H1 (cell line): ENCODE results near the gene LARP1. TPM values are rescaled to one million over a fixed set of nuclear protein-coding genes. Genes with fewer than 3 reads are reported as not detected.
"Not testable (repeated sequence)": the region's sequence is repeated elsewhere in the genome, so short reads cannot be mapped to it uniquely, and the experiment has no call there.

Source experiments
- CTCF ChIA-PET: fragments of 300-600 bp; sonication (Branson Sonifier 250); formaldehyde crosslinking; loops from one replicate; lab custom pipeline; 2021; ENCODE audit not compliant: partially characterized antibody; lab: Charles Lee
- POLR2A ChIA-PET: fragments of 300-600 bp; sonication (Branson Sonifier 250); formaldehyde crosslinking; loops from one replicate; lab custom pipeline; 2021; ENCODE audit warnings: inconsistent platforms; ENCODE audit not compliant: partially characterized antibody; lab: Charles Lee
- DNase-seq, 2 experiments: peaks; one replicate each; pipeline versions ENCODE4 v3.0.0 to v3.0.0-alpha.2; 2010 to 2022; ENCODE audit warnings: low spot score in 2 of 2, low read depth in 1 of 2, mixed read lengths in 1 of 2
- FAIRE-seq: peaks from 2 replicates; lab custom pipeline; 2011; peaks lifted over from hg19 to GRCh38; lab: Jason Lieb, UNC
- H2AFZ ChIP-seq: 2 replicates; pipeline ENCODE4 v1.8.1; 2012; ENCODE audit warnings: low read length, inconsistent platforms
- H2AK5ac ChIP-seq: 2 replicates; pipeline ENCODE4 v1.6.1; 2013; ENCODE audit warnings: low read depth, low read length
- H2BK120ac ChIP-seq: replicated peaks from 2 replicates; pipeline ENCODE3; 2013; ENCODE audit warnings: low read depth, low read length, inconsistent platforms
- H2BK12ac ChIP-seq: 2 replicates; pipeline ENCODE4 v1.6.1; 2013; ENCODE audit warnings: low read depth, low read length
- H2BK15ac ChIP-seq: 2 replicates; pipeline ENCODE4 v1.6.1; 2013; ENCODE audit warnings: low read length
- H2BK20ac ChIP-seq: 2 replicates; pipeline ENCODE4 v1.6.1; 2013; ENCODE audit warnings: low read length
- H2BK5ac ChIP-seq: 2 replicates; pipeline ENCODE4 v1.6.1; 2013; ENCODE audit warnings: low read depth, low read length
- H3K14ac ChIP-seq: 2 replicates; pipeline ENCODE4 v1.6.1; 2013; ENCODE audit warnings: inconsistent platforms; ENCODE audit not compliant: insufficient read length
- H3K18ac ChIP-seq: 2 replicates; pipeline ENCODE4 v1.6.1; 2013; ENCODE audit warnings: low read length; ENCODE audit errors: extremely low read depth
- H3K23ac ChIP-seq: 2 replicates; pipeline ENCODE4 v1.6.1; 2013; ENCODE audit warnings: inconsistent platforms; ENCODE audit not compliant: insufficient read length
- H3K23me2 ChIP-seq: 2 replicates; pipeline ENCODE4 v1.6.1; 2013; ENCODE audit warnings: low read depth, low read length
- H3K27ac ChIP-seq: 2 replicates; pipeline ENCODE4 v1.6.1; 2011; ENCODE audit warnings: low read depth, low read length, inconsistent platforms
- H3K27me3 ChIP-seq, 4 experiments: replicated peaks in 1 of 4; 1 replicate in 1 of 4; 2 replicates in 3 of 4; pipeline versions ENCODE4 v1.6.1 to v1.8.1; 2011 to 2013; ENCODE audit warnings: low read length in 3 of 4, mild to moderate bottlenecking in 3 of 4, inconsistent platforms in 2 of 4, mixed read lengths in 2 of 4, moderate library complexity in 1 of 4; ENCODE audit not compliant: control insufficient read depth in 3 of 4, insufficient read depth in 3 of 4; ENCODE audit errors: extremely low read depth in 1 of 4
- H3K36me3 ChIP-seq, 4 experiments: 2 replicates each; pipeline versions ENCODE4 v1.6.1 to v1.8.1; 2011 to 2013; ENCODE audit warnings: mild to moderate bottlenecking in 4 of 4, low read length in 3 of 4, moderate library complexity in 2 of 4, control low read depth in 1 of 4, inconsistent platforms in 1 of 4; ENCODE audit not compliant: insufficient read depth in 4 of 4, control insufficient read depth in 2 of 4
- H3K4ac ChIP-seq: replicated peaks from 2 replicates; pipeline ENCODE3; 2013; ENCODE audit warnings: low read length, low read depth, mixed read lengths, inconsistent platforms; ENCODE audit not compliant: insufficient read length
- H3K4me1 ChIP-seq, 4 experiments: replicated peaks in 1 of 4; 1 replicate in 1 of 4; 2 replicates in 3 of 4; pipeline versions ENCODE4 v1.6.1 to v1.8.1; 2011 to 2013; ENCODE audit warnings: low read length in 3 of 4, inconsistent platforms in 2 of 4, mixed read lengths in 1 of 4; ENCODE audit not compliant: insufficient read depth in 4 of 4, control insufficient read depth in 3 of 4
- H3K4me2 ChIP-seq, 2 experiments: 2 replicates each; pipeline versions ENCODE4 v1.6.1 to v1.8.1; 2011 to 2013; ENCODE audit warnings: low read depth in 2 of 2, low read length in 2 of 2, control low read depth in 1 of 2, inconsistent platforms in 1 of 2, mild to moderate bottlenecking in 1 of 2; ENCODE audit not compliant: insufficient read depth in 1 of 2
- H3K4me3 ChIP-seq, 4 experiments: fragments of 200-600, 300-600 bp in 1 of 4; sonication (generic), shearing (Covaris generic), sonication (Bioruptor Twin) in 1 of 4; 2 replicates each; pipeline versions ENCODE4 v1.5.1 to v1.8.1; 2011 to 2016; ENCODE audit warnings: low read length in 4 of 4, low read depth in 3 of 4, control low read depth in 2 of 4, inconsistent platforms in 2 of 4, mild to moderate bottlenecking in 2 of 4, mixed read lengths in 1 of 4, moderate library complexity in 1 of 4; ENCODE audit not compliant: insufficient read depth in 2 of 4; ENCODE audit errors: extremely low read depth in 1 of 4
- H3K56ac ChIP-seq: replicated peaks from 2 replicates; pipeline ENCODE3; 2013; ENCODE audit warnings: low read depth, mild to moderate bottlenecking, mixed read lengths, low read length, inconsistent platforms; ENCODE audit not compliant: insufficient read length
- H3K79me1 ChIP-seq: 2 replicates; pipeline ENCODE4 v1.6.1; 2013; ENCODE audit warnings: low read depth, low read length, control low read depth
- H3K79me2 ChIP-seq, 2 experiments: 2 replicates each; pipeline versions ENCODE4 v1.6.1 to v1.8.1; 2012 to 2013; ENCODE audit warnings: low read length in 2 of 2, mild to moderate bottlenecking in 2 of 2, inconsistent platforms in 1 of 2; ENCODE audit not compliant: insufficient read depth in 2 of 2, control insufficient read depth in 1 of 2
- H3K9ac ChIP-seq, 4 experiments: replicated peaks in 1 of 4; 1 replicate in 1 of 4; 2 replicates in 3 of 4; pipeline versions ENCODE4 v1.6.1 to v1.8.1; 2011 to 2013; ENCODE audit warnings: low read depth in 3 of 4, low read length in 3 of 4, control low read depth in 2 of 4, mild to moderate bottlenecking in 2 of 4, moderate library complexity in 2 of 4, inconsistent platforms in 1 of 4; ENCODE audit errors: extremely low read depth in 1 of 4
- H3K9me3 ChIP-seq, 2 experiments: 2 replicates each; pipeline versions ENCODE4 v1.6.1 to v1.8.1; 2012 to 2013; ENCODE audit warnings: mild to moderate bottlenecking in 2 of 2, moderate library complexity in 2 of 2, control low read depth in 1 of 2, inconsistent platforms in 1 of 2, low read depth in 1 of 2, low read length in 1 of 2, mixed read lengths in 1 of 2; ENCODE audit not compliant: insufficient read depth in 2 of 2
- H4K20me1 ChIP-seq, 2 experiments: replicated peaks in 1 of 2; 2 replicates each; pipeline versions ENCODE3 to v1.8.1; 2011 to 2013; ENCODE audit warnings: inconsistent platforms in 2 of 2, low read length in 2 of 2, mild to moderate bottlenecking in 1 of 2; ENCODE audit not compliant: insufficient read depth in 2 of 2, control insufficient read depth in 1 of 2
- H4K5ac ChIP-seq: 2 replicates; pipeline ENCODE4 v1.6.1; 2013; ENCODE audit warnings: low read length, low read depth, mixed read lengths, inconsistent platforms; ENCODE audit not compliant: insufficient read length
- H4K8ac ChIP-seq: 2 replicates; pipeline ENCODE4 v1.8.0; 2013; ENCODE audit warnings: mild to moderate bottlenecking, moderate library complexity, low read length, inconsistent platforms; ENCODE audit not compliant: insufficient read depth; ENCODE audit errors: extremely low read depth
- H4K91ac ChIP-seq: replicated peaks from 2 replicates; pipeline ENCODE3; 2013; ENCODE audit warnings: low read length, mixed read lengths, inconsistent platforms; ENCODE audit not compliant: insufficient read length
- KDM1A ChIP-seq: fragments of 200-600, 300-600 bp; sonication (generic); IDR thresholded peaks from 2 replicates; pipeline ENCODE4 v1.7.1; 2016; ENCODE audit warnings: mild to moderate bottlenecking, low read length, borderline replicate concordance
- WGBS, 2 experiments: shearing (Covaris generic) in 1 of 2; methylation state at CpG; one replicate each; pipeline versions ENCODE4 v1.1.6 to v1.1.7; 2013 to 2015; ENCODE audit warnings: low lambda C conversion rate in 2 of 2, mixed read lengths in 2 of 2, inconsistent platforms in 1 of 2, low coverage in 1 of 2, missing lambda C conversion rate in 1 of 2; ENCODE audit not compliant: insufficient replicate concordance in 2 of 2, insufficient coverage in 1 of 2, insufficient read length in 1 of 2; ENCODE audit errors: extremely low coverage in 1 of 2, missing lambda C conversion rate in 1 of 2; 5-methylcytosine and 5-hydroxymethylcytosine counted together
- polyA plus RNA-seq, 7 experiments: library from polyadenylated mRNA; depleted of rRNA in 3 of 7; stranded (reverse) in 5 of 7; unstranded in 2 of 7; fragments of >200 nt in 5 of 7; fragments of 200-250 nt in 2 of 7; gene quantifications; 1 replicate in 5 of 7; 2 replicates in 1 of 7; 4 replicates in 1 of 7; pipeline versions ENCODE4 v1.2.1 to v1.2.3, GENCODE V29; 2011 to 2013; ENCODE audit warnings: missing spikeins in 2 of 7, mixed read lengths in 2 of 7
- total RNA-seq: library from RNA; stranded (reverse); fragmentation: NEBNext Ultra II Directional; extraction: Animal tissue kit (Norgen Biotek cat#: 25700); gene quantifications from 2 replicates; pipeline ENCODE4 v1.2.1, GENCODE V29; 2021

LARP1 gene
- total and polyA plus RNA-seq, 2 of the 8 experiments (the other 6 are each of a cell fraction or from before 2014, with no cell fraction given) = 106 to 422 TPM

DNA sequence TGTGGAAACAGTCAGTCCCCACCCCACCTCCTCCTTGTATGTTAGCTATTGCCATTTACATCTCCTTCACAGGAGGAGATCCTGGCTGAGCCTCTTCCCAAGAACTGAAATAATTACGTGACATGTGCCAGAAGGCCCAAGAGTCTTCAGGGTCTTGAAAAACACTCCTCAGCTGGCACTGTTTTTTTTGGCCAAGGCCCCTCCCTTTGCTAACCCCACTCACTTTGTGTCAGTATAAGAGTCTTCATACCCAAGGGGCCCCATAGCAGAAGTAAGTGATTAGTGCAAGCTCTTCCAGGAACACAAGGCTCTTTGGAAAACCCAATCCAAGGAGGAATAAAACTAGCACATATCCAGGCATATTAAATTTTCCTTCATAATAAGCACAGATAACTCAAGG is 5.7 kb upstream of the LARP1 start:
- no peak overlapping the region for H2BK120ac ChIP-seq
- H3K14ac ChIP-seq = no peak overlapping the region
- peaks cover 7 to 13% (median 9%) of the 10 kb centered on the region in 4 experiments for H3K4me1 ChIP-seq
- no peak overlapping the region for H3K18ac ChIP-seq
- H4K91ac ChIP-seq = no peak overlapping the region
- H2AFZ ChIP-seq = no peak overlapping the region
- no peak overlapping the region for H3K23ac ChIP-seq
- ChIA-PET POLR2A (interaction anchor here (0.9 to 1.1 kb wide), 2 partner anchors 12 to 18 kb away, joined by 3 read pairs; no protein-coding TSS in a partner anchor), CTCF (interaction anchor here (0.6 to 1.8 kb wide), 4 partner anchors 9 to 72 kb away, joined by 3 to 5 read pairs (median 4); no protein-coding TSS in a partner anchor)
- no peaks in the 10 kb centered on the region for H3K27me3 ChIP-seq
- 76% methylated on average over 1 of the region's 1 CpG; no CpG with 5 or more reads in 1 of the 2 experiments for WGBS, 2 experiments
- H2BK5ac ChIP-seq = no peak overlapping the region
- H3K9ac ChIP-seq = no peak overlapping the region
- H2BK15ac ChIP-seq = no peak overlapping the region
- H3K36me3 ChIP-seq = no peaks in the 10 kb centered on the region
- H3K4me2 ChIP-seq = no peak overlapping the region
- no peak overlapping the region for H2AK5ac ChIP-seq
- FAIRE-seq (no peak), DNase-seq (no peak)
- H3K56ac ChIP-seq = no peak overlapping the region
- no peak overlapping the region for H3K4me3 ChIP-seq
- H2BK12ac ChIP-seq = no peak overlapping the region
- TF ChIP-seq KDM1A = no peak
- no peak overlapping the region for H4K8ac ChIP-seq
- H3K79me2 ChIP-seq = no peaks in the 10 kb centered on the region
- H3K9me3 ChIP-seq = no peaks in the 10 kb centered on the region
- H2BK20ac ChIP-seq = no peak overlapping the region
- H4K20me1 ChIP-seq = no peaks in the 10 kb centered on the region
- no peak overlapping the region for H3K4ac ChIP-seq
- peaks cover 4% of the 10 kb centered on the region; the same call in 1 of the 2 replicates for H3K79me1 ChIP-seq
- H3K27ac ChIP-seq = no peak overlapping the region
- no peak overlapping the region for H4K5ac ChIP-seq
- no peaks in the 10 kb centered on the region; the same call in 1 of the 2 replicates for H3K23me2 ChIP-seq

DNA sequence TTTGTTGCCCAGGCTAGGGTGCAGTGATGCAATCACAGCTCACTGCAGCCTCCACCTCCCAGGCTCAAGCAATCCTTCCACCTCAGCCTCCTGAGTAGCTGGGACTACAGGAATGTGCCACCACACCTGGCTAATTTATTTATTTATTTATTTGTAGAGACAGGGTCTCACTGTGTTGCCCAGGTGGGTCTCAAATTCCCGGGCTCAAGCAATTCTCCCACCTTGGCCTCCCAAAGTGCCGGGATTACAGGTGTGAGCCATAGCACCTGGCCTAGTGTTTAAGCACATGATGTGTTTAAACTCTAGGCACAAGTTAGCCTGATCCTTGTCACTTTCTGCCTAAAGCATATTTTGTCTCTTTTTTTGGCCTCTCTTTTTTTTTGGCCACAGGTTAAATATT is 4.5 kb upstream of the LARP1 start:
- H4K5ac ChIP-seq, H3K18ac ChIP-seq, H2BK5ac ChIP-seq, H3K4me3 ChIP-seq, H2BK15ac ChIP-seq, H3K79me2 ChIP-seq, H3K27ac ChIP-seq, H3K9me3 ChIP-seq, H3K4me2 ChIP-seq, H3K4ac ChIP-seq, H4K20me1 ChIP-seq, H3K36me3 ChIP-seq, H2BK20ac ChIP-seq, H4K91ac ChIP-seq, H3K14ac ChIP-seq, H2AFZ ChIP-seq, H3K23me2 ChIP-seq, H3K79me1 ChIP-seq, H4K8ac ChIP-seq, H2BK120ac ChIP-seq, H2AK5ac ChIP-seq, CTCF ChIA-PET, DNase-seq, H3K27me3 ChIP-seq, H3K56ac ChIP-seq, H3K23ac ChIP-seq, FAIRE-seq, H3K9ac ChIP-seq, H2BK12ac ChIP-seq: not testable (repeated sequence)
- POLR2A ChIA-PET = interaction anchor here (0.9 to 1.1 kb wide), 2 partner anchors 10 to 17 kb away, joined by 3 to 4 read pairs; no protein-coding TSS in a partner anchor
- H3K4me1 ChIP-seq = peaks cover 8 to 14% (median 9%) of the 10 kb centered on the region in 4 experiments
- WGBS, 2 experiments = 89% methylated on average over 2 of the region's 2 CpGs; no CpG with 5 or more reads in 1 of the 2 experiments
